CD4-positive, alpha-beta T cell treated with Interleukin-1 beta for 1 hour (primary cell): Measurements from ENCODE around the gene FGGY.
A peak's percentile ranks its signal among the peaks of the same experiment; 100 is the strongest.

ENCODE experiments used
- DNase-seq, 2 donors: peaks; one replicate each; pipeline ENCODE4 v3.0.0-alpha.2; 2020 to 2022

The FGGY gene

DNA sequence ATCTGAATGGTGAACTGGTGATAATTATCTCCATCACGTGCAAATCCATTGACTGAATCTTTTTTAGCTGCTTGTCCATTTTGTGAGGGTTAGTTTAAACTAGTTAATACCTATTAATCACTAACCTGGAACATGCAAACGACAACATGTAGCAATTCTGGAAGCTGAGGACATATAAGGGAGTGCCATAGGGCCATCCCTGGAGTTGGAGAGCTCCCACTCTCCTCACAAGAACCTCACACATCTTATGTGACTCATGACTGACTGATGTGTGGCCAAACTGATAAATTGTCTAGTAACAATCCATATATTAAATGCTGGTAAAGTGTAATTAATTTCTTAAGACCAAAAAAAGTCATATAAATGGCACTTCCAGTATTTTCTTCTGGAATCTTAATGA, 454.9 kb downstream of the FGGY start:
- no peak for DNase-seq

DNA sequence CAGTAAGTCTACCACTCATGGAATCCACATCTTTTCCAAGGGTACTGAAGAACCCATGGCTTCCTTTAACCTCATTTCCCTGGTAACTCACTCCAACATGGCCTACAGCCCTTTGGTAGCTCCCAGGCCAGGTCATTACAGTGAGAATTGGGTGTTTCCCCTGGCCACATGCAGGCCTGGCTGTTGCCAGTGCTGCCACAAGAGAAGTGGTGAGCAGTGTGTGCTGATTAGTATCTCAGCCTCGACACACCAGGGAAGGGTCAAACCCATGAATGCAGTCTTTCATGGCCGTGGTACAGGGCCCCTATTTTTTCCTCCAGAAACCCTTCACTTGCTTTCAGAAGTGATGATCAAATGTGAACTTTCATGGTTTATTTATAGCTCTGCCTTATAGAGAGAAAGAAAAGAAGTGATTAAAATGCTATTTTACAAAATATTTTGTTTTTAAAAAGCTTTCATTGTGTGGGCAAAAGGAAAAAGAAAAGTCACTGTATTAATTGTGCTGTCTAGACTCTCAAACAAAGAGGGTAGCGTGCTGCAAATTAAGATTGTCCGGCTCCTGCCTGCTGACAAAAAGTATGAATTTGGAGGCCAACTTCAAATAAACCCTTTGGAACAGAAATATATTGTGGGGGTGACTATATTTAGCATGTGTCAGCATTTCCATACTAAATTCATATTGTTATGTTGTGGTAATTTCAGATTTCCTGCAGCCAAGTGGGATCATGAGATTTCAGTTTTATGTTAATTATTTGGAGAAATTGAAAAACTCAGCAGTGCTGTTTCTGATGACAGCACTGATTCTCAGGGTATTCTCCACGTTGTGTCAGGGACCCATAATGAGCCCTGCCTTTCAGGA, 455.9 kb downstream of the FGGY start:
- no peak for DNase-seq

DNA sequence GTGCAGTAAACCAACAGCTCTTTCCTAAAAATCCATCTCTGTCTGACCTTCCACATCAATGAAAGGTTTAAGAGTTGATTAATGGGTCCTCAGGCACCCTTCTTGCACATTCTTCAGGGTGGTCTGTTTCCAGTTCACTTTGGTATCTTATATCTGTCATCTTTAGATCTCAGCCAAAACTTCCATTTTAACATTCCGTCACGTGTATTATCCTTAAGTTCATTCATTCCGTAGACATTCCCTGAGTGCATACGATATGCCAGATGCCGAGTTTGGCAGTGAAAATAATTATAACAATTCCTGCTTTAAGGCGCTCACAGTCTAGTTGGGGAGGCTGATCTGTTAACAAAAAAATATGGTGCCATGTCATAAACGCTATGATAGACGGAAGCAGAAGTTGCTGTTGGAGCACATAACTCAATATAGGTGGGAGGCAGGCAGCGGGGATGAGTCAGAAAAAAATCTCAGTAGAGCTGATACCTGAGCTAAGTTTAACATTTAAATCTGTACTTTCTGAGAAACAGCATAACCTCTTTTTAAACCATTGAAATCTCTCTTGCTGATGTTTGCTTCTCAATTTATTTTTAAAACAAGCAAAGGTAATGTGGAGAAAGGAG, 458.3 kb downstream of the FGGY start:
- DNase-seq = no peak

DNA sequence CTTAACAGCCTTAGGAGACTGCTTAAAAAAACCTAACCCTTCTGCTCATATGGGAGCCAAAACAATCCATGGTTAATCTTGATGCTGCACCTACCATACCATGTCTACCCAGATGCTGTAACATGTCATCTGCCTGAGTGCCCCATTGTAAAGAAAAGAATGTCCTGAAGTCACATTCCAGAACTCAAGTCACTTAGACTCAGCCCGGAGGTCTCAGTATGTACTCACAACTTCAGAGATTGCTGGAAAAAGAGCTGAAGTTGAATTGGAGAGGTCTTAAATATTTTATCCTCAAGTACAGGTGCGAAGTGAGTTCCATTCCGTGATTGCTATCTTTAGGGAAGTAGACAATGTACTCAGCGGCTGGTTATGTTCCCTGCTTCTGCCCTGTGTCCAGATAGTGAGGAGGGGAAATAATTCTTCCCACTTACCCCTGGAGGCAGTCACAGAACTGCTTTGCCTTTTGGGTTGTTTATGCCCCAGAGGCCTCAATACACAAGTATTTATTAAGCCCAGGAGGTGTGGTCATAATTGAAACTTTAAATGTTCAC, 460.4 kb downstream of the FGGY start:
- DNase-seq = no peak

DNA sequence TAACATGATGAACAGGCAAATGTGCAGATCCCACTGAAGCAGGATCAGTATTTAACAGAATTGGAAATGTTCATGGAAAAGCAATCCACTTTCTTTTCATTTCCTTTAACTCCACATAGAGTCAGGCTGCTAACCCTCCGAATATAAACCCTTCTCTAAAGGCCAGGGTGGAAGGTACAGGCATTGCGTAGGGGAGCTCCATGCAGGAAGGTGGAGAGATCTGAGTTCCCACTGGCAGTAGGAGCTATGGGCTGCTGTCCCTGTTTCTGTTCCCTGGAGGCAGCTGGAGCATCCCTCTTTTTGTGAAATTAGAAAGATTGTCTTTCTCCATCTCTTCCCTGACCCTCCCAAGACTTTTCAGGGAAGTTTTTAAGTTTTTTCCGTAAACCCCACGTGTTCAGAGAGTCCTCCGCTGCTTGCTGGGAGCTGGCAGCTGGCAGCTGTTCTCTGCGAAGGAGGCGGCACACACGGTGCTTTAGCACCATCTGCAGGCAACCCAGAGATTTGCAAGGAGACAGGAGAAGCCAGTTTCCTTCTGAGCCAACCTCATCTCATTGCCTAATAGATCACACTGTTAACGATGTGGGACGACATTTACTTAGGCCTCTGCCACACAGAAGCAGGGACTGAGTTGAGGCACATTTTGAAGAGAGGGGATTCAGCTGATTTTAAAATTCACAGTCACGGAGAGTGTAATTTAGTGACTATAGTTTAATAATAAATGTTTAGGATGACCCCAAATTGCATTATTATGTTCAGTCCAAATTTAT, 462.4 kb downstream of the FGGY start:
- DNase-seq = peak; percentile 72 to 73

DNA sequence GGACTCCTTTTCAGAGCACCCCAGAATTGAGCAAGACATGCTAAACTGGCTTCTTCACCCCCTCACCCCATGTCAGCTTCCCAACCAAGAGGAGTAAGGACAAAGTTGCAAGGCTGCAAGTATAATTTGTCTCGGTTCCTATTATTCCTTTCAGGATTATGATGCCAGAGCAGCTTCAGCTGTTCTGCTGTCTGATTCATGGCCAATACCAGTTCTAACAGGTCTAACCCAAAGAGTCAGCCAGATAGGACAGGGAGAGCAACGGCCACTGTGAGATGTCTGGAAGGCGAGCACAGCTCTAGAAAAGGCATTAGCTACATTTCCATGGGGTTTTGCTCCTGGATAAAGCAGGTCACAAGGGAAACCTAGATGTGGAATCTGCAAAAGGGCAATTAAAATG, 464.5 kb downstream of the FGGY start:
- DNase-seq = no peak

DNA sequence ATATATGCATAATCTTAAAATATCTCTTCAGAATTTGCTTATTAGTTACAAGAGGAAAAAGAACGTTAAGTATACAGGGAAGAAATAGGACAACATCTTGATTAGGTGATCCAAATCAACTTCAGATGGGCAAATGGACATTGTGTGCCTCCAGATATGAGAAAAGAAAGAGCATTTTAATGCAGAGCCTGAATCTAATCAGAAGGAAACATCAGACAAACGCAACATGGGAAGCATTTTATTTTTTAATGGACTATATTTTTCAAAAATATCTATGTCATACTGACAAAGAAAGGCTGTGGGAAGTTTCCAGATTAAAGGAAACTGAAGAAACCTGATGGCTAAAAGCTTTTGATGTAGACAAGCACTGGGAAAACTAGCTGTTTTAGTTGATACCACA, 466.5 kb downstream of the FGGY start:
- DNase-seq = no peak

DNA sequence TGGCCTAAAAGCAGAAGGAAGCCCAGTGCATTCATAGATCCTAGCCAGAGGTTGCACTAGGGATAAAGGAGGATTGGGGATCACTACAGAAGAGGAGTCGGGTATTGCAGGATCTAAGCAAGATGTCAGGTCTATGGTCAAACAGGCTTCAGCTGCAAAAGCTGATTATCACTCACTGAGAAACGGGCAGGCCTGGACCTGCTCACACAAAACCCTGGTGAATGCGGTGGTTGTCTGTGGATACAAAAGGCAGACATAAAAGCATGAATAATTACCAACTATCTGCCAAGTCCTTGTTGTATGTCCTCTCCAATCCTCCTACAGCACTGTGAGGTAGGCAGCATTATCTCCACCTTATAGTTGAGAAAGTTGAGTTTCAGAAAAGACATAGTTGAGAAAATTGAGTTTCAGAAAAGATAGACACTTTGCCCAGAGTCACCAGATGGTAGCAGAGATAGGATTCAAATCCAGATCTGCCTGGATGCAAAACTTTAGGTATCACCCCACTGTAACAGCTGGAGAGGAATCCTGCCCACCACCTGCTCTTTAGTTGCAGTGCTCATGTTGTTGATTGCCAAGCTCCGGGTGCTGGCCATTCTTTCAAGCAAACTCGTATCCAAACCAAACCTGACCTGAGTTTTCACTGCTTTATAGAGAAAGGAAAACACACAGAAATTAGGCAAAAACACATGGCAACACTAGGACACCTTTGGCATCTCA, 468.3 kb downstream of the FGGY start:
- DNase-seq = no peak

DNA sequence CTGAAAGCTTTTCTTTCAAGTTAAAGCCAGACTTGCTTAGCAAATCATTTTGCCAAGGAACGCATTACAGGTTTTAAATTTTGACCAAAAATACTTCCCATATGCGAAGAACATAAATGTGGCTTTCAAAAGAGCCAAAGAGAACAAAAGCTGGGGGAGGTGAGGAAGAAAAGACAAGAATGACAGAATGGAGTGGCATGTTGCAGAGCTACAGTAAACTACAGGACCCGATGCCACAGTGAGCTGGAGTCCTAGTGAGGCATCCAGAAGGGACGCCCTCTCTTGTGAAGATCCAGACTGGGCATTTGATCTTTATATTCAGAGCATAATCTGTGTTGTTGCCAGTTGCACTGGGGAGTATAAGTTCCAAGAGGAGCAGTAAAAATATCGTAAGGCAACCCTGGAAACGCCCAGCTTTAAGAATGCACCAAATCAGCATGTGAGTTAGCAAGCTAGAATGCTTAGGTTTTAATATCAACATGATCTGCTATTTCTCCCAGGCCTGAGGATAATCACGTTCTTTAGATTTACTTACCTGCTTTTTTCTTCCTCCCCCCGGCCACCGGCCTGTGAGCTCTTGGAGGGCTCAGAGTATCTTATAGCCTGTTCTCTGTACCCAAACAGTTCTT, 469.4 kb downstream of the FGGY start:
- no peak for DNase-seq

DNA sequence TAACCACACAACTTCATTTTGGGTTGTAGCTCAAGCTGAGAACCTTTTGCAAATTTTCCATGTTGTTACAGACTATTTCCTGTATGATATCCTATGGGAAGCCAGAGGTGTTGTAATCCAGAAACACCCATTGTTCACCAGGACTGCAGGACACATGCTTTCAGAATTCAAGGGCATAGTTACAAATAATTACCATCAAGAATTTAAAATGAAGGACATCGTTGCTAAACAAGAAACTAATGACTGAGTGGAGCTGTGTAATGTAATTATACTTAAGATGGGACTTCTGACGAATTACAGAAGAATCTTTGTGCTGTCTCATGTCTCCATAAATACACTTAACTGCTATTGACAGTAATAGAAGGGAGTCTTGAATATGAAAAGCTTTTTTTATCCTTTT, 470.2 kb downstream of the FGGY start:
- no peak for DNase-seq

DNA sequence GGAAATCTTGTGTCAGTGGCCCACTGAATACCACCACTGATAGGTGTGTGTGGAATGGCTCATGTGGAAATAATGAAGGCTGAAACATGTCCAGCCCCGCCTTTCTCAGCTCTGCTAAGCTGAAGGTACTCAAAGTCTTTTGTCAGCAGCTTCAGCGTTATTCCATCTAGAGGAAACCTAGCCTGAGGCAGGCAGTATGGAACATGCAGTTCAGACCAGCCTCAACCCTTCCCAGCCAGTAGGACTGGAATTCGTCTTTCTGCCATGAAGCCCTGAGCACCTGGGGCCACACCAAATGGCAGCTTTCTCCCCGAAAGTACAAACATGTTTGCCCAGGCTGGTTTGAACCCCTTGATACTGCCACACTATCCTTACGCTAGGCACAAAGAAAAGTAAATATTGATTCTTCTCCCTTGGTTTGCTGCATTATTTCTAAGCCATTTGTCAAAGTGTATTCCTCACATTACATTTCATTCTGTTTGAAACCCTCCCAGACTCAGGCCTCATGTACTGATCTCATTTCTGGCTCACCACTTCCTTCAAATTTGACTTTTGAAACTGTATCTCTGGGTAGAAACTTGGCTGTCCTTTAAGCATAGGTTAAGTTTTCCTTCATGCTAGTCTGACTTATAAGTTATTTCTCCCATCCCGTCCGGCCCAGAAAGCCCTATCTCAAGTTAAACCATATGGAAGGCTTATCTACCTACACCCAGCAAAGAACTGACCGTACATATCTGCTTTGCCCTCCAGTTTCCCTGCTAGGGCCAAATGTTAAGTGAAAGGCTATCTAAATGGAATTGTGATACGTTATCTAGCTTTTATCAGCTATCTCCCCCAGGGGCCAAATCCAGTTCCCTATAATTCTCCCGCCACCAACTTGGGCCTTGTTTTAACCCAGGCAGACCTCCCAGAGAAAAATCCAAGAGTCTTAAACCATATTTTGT, 472.2 kb downstream of the FGGY start:
- DNase-seq = no peak

DNA sequence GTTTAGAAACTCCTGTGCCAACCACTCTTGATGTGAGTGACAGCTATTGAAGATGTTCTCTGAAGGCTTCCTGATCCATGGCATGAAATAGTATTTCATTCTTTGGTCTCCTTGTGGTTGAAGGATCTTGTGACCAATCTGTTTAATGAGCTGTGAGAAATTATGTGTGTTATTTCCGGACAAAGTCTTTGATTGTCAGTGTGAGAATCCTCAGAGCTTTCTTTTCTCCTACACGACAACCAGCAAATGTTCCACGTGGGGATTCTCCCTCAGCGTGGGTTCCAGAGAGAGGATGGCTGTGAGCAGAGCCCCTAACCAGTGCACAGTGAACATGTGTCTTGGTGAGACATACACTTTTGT, 472.8 kb downstream of the FGGY start:
- DNase-seq = no peak

DNA sequence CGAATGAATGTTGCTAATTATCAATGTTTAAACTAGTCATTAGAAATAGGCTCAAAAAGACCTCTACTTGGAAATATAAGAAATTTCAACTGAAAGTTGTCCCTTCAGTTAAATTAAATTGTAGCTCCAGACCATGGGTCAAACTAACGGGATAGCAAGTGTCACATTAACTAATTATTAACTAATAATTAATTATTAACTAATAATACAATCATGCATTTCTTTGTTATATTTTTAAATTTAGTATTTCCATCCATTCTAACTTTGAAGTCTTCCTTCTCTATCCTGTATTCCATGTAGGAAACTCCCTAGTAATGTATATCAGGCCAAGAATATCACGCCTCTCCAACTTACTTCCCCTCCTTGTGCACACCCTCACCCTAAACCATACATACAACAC, 474.5 kb downstream of the FGGY start:
- no peak for DNase-seq

DNA sequence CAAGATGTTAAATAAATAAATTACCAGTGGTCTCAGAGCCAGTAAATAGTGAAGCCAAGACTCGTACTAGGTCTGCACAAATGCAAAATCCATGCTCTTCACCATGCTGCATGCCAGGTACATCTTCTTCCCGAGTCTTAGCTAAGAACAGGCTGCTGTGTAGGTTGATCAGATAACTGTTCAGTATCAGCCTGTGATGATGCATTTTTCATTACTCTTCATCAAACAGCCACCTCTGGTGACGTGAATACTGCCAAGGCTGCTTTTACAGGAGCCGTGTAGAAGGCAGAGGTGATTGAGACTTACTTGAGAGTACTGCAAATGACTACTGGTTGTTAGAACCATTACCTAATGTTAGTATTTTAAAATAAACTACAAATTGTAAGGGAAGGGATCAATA, 478.6 kb downstream of the FGGY start:
- DNase-seq = no peak

DNA sequence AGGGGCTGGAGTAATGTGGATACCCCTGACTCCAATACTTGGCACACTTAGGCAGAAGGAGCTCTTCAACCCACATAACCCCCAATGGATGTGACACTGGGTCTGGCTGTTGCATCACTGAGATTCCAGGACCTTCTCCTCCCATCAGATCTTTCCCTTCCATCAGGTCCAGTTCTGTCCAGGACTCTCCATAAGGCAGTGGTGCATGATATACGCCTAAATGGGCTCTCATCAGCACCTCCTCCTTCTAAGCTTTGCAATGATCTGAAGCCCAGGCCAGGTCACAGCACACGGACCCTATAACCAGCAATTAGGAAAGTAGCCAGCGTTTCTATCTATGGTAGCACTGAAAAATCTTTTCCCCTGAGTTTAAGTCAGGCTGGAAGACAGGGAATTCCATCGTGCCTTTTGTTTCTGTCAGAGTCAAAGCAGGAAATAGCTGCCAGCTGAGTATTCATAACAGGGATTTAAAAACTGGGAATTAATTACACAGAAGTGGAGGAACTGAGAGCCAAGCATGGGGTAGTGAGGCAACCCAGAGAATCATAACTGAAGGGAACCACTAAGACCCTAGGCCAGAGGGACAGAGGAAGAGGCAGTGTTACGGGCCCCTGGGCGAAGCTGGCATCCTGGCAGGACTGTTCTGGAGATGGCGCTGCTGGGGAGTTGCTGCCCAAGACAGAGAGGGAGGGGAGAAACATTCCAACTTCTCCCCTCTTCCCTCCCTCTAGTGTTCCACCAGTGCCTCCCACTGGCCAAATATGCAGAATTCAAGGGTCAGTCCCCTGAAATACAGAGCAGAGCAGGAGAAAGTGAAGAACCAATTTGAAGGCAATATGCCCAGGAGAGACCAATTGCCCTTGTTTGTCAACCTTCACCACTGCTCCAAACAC, 480.3 kb downstream of the FGGY start:
- DNase-seq = no peak

DNA sequence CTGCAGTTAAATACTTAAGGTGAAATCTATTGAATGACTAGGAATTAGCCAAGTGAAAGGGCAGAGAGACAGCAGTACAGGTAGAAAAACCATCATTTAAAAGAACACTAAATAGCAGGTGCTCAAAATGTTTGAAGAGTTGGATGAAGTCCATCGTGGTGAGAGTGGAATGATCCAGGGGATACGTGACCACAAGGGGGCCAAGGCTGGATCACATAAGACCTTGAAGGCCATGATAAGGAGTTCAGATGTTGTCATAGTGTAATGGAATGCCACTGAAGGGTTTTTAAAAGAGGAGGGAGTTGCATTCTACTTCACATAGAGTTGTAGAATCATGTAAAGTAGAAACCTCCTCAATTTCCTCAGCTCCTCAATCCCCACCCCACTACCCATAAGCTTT, 483.1 kb downstream of the FGGY start:
- no peak for DNase-seq

DNA sequence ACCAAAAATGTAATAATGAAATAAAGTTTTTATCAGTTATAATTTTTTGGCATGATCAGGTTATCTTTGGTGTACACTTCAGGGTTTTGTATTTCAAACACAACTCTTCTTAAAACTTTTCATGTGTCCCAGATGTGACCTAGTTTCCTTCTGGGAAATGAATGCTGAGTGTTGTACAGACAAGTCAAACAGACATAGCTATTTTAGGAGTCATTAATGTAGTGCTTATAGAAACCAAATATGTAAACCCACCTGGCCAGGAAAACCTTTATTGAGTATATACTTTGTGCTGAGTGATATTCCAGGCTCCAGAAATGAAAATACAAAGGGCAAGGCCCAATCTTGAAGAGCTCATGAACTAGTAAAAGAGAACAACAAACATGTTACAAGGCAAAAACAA, 491.9 kb downstream of the FGGY start:
- DNase-seq = no peak

DNA sequence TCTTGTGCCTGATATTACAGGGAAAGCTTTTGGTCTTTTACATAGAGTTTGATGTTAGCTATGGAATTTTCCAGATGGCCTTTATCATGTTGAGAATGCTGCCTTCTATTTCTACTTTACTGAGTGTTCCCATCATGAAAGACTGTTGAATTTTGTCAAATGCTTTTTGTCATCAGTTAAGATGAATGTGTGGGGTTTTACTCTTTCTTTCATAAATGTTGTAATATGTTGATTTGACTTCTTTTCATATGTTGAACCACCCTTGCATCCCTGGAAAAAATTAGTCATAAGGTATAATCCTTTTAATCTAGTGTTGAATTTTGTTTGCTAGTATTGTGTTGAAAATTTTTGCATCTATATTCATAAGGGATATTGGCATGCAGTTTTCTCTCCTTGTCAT, 501.7 kb downstream of the FGGY start:
- DNase-seq = no peak

DNA sequence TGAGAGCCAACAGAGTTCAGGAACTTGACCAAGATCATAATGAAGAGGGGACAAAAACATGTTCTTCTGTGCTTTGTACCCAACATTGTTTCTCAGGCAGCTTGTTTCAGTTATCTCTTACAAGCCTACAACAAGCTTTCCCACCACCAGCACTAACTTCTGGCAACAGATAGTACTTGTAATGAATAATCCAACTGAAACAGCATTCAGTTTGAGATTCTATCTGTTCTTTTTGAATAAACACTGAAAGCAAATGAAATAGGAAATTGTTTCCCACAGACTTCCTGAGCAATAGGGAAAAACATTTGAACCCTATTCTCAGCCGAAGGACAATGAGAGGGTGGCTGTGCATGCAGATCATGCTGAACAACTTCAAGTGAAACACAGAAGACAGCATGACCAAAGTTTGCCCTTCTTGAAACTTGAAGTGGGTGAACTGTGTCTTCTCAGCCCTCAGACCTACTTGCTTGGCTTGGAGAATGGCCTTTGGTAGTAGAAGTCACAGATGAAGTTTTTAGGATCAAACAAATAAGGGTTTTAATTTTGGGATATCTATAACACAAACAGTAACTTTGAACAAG, 506.7 kb downstream of the FGGY start:
- no peak for DNase-seq

DNA sequence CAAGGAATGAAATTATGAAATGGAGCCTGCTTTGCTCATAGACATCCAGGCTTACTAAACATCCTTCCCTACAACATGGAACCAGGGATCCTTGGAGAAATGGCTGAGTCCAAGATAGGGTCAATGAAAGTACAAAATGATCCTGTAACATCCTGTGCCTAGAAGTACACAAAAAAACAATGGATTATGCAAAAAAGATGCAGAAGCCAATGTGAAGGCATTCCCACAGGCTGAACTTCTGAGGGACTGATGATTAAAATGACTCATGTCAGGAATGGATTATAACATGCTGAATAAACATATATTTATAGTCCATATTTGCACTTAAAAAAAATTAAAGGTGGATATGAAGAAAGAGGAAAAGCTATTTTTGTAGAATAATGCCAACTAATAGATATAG, 507.4 kb downstream of the FGGY start:
- no peak for DNase-seq
